Measurements from ENCODE around the gene NBEA. TPM values are rescaled to one million over a fixed set of nuclear protein-coding genes. Genes with fewer than 3 reads are reported as not detected.
"Not testable (repeated sequence)": the region's sequence is repeated elsewhere in the genome, so short reads cannot be mapped to it uniquely, and the experiment has no call there.

NBEA gene, protein sequence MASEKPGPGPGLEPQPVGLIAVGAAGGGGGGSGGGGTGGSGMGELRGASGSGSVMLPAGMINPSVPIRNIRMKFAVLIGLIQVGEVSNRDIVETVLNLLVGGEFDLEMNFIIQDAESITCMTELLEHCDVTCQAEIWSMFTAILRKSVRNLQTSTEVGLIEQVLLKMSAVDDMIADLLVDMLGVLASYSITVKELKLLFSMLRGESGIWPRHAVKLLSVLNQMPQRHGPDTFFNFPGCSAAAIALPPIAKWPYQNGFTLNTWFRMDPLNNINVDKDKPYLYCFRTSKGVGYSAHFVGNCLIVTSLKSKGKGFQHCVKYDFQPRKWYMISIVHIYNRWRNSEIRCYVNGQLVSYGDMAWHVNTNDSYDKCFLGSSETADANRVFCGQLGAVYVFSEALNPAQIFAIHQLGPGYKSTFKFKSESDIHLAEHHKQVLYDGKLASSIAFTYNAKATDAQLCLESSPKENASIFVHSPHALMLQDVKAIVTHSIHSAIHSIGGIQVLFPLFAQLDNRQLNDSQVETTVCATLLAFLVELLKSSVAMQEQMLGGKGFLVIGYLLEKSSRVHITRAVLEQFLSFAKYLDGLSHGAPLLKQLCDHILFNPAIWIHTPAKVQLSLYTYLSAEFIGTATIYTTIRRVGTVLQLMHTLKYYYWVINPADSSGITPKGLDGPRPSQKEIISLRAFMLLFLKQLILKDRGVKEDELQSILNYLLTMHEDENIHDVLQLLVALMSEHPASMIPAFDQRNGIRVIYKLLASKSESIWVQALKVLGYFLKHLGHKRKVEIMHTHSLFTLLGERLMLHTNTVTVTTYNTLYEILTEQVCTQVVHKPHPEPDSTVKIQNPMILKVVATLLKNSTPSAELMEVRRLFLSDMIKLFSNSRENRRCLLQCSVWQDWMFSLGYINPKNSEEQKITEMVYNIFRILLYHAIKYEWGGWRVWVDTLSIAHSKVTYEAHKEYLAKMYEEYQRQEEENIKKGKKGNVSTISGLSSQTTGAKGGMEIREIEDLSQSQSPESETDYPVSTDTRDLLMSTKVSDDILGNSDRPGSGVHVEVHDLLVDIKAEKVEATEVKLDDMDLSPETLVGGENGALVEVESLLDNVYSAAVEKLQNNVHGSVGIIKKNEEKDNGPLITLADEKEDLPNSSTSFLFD (N-terminal part only)
- 10 to 100 TPM in 5 of 8 experiments, 1 to 10 TPM in 3; 2.8 to 45.7 (median 31.8) TPM for total RNA-seq

DNA sequence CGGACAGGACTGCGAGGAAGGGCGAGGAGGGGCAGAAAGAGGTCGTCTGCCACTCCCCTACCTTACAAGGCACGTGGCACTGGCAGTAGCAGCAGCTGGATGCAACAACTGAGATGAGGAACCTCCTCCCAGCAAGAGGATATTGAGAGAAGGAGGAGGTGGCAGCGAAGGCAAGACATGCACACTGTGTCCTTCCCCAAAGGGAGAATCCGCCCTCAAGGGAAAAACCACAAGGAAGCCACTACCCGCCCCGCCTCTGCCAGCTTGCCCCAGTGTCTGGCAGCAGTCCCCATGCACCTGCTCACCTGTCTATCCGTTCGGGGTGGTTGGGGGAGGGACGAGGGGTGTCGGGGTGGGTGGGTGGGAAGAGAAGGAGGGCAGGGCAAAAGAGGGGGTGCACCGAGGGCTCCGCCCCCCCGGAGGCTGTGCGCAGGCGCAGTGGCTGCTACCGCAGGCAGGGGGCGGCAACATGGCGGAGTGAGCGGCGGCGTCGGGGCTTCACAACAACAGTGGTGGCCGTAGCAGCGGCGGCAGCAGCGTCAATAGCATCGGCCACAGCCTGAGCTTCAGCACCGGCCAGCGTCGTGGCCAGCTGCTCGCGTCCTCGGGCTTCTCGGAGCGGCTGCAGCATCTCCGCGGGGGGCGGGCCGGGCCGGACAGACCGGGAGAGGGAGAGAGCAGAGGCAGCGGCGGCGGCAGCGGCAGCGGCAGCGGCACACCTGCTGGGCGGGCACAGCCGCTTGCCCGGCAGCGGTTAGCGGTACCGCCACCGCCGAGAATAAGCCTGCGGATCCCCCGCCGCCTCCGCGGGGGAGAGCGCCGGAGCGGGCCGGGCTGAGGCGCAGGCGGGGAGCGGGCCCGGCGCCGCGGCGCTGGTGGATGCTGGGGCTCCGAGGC, at the start of gene NBEA:
Gene NBEA, plus strand, starts transcription at position 436 of the 897 bp plus-strand sequence. CDS start 551 bp downstream, outside the sequence.
- Histone ChIP-seq H3K27ac (peak within 1 kb of the TSS; percentile 83 to 94), H3K4me1 (replicated peaks in 1 of 2) (peaks cover 0 to 10% of the 10 kb centered on the region in 2 donors), H3K4me3 (peak within 1 kb of the TSS; percentile 74 to 100 (median 84))
- WGBS, 10 experiments = 0 to 4% methylated on average over 1 to 5 of the region's 76 CpGs; no CpG with 5 or more reads in 8 of the 10 experiments
- in situ Hi-C loops (cut with MboI; ENCODE audit: low pct_unique_long_range_greater_than_20kb in 2 of 9, low sequenced_read_pairs in 9 of 9, unreplicated experiment in 9 of 9) = no loop called here
- ATAC-seq (replicated peaks in 6 of 8) = peak; percentile 72 to 88 (median 76)

DNA sequence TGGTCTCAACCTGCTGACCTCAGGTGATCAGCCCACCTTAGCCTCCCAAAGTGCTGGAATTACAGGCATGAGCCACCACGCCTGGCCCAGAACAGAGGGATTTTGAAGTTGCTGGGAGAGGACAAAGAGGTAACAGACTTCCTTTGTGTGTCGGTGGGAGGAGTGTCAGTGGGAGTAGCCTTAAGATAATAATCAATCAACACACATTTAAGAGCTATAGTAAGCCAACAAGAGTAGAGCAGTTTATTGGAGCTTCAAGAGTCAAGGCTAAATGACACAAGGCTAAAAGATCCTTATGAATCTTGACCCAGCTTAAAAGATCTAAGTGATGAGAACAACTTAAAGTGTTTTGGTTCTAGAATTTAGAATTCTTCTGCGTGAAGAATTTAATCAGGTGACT, 47.3 kb upstream of the NBEA start:
- 51 to 92% (median 75%) methylated on average over 1 to 3 of the region's 3 CpGs; no CpG with 5 or more reads in 2 of the 10 experiments for WGBS, 10 experiments
- H3K4me1 ChIP-seq (replicated peaks in 1 of 2) = no peaks in the 10 kb centered on the region
- no peak for ATAC-seq (replicated peaks in 6 of 8)
- no peak overlapping the region for H3K4me3 ChIP-seq
- in situ Hi-C loops (cut with MboI; ENCODE audit: low pct_unique_long_range_greater_than_20kb in 2 of 9, low sequenced_read_pairs in 9 of 9, unreplicated experiment in 9 of 9) = no loop called here
- H3K27ac ChIP-seq = no peak overlapping the region

DNA sequence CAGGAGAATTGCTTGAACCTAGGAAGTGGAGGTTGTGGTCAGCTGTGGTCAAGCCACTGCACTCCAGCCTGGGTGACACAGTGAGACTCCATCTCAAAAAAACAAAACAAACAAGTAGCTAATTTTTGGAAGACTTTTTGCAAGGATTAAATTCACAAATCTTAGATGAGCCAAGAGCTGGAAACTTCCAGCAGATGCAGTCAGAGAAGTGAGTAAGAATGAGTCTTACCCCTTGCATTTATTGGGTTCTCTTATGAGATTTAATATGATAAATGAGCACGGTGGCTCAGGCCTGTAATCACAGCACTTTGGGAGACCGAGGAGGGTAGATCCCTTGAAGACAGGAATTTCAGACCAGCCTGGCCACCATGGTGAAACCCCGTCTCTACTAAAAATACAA, 44.9 kb upstream of the NBEA start:
- Histone ChIP-seq H3K27ac (no peak overlapping the region), H3K4me1 (replicated peaks in 1 of 2) (no peaks in the 10 kb centered on the region), H3K4me3 (no peak overlapping the region)
- 37 to 100% (median 80%) methylated on average over 1 to 3 of the region's 3 CpGs; no CpG with 5 or more reads in 3 of the 10 experiments for WGBS, 10 experiments
- no peak for ATAC-seq (replicated peaks in 6 of 8)
- in situ Hi-C loops (cut with MboI; ENCODE audit: low pct_unique_long_range_greater_than_20kb in 2 of 9, low sequenced_read_pairs in 9 of 9, unreplicated experiment in 9 of 9) = no loop called here

DNA sequence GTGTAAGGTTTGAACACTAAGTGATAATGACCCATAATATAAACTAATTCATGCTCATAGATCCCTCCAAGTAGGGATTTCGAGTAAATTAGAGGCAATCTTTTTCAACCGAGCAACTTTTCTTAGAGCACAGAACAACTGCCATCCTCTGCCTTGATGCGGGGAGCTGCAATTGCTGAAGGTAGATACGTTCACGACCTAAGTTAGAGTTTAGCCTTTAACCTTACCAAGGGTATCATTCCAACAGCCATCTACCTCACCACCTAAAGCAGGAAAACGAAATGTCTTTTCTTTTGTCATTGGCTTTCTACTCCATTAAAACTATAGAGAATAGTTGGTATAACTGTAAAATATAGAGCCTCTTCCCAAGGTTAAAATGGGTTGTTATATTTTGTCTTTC, 42.2 kb upstream of the NBEA start:
- WGBS, 10 experiments = 0 to 63% (median 37%) methylated on average over 1 to 6 of the region's 6 CpGs
- Histone ChIP-seq H3K4me3 (no peak overlapping the region), H3K27ac (no peak overlapping the region)

GRCh38 chr13:34900288-34900739, 41.8 kb upstream of the NBEA start:
- Histone ChIP-seq H3K27ac (no peak overlapping the region), H3K4me3 (no peak overlapping the region), H3K4me1 (replicated peaks in 1 of 2) (no peaks in the 10 kb centered on the region)
- WGBS, 10 experiments = 0 to 76% (median 36%) methylated on average over 1 to 2 of the region's 2 CpGs
- no peak for ATAC-seq (replicated peaks in 6 of 8)
- in situ Hi-C loops (cut with MboI; ENCODE audit: low pct_unique_long_range_greater_than_20kb in 2 of 9, low sequenced_read_pairs in 9 of 9, unreplicated experiment in 9 of 9) = no loop called here

More for the DNA sequence above, 42.2 kb upstream of the NBEA start:
- H3K4me1 ChIP-seq (replicated peaks in 1 of 2) = no peaks in the 10 kb centered on the region
- in situ Hi-C loops (cut with MboI; ENCODE audit: low pct_unique_long_range_greater_than_20kb in 2 of 9, low sequenced_read_pairs in 9 of 9, unreplicated experiment in 9 of 9) = no loop called here
- ATAC-seq (replicated peaks in 6 of 8) = no peak

- in situ Hi-C loops (cut with MboI; ENCODE audit: low pct_unique_long_range_greater_than_20kb in 2 of 9, low sequenced_read_pairs in 9 of 9, unreplicated experiment in 9 of 9) = no loop called here
- ATAC-seq (replicated peaks in 6 of 8) = no peak
- Histone ChIP-seq H3K4me3 (no peak overlapping the region), H3K4me1 (replicated peaks in 1 of 2) (no peaks in the 10 kb centered on the region), H3K27ac (no peak overlapping the region)
- 0 to 90% (median 78%) methylated on average over 1 to 5 of the region's 5 CpGs; no CpG with 5 or more reads in 2 of the 10 experiments for WGBS, 10 experiments
Observed at GRCh38 chr13:34901572-34901971, 40.5 kb upstream of the NBEA start.

GRCh38 chr13:34911159-34911558, 30.9 kb upstream of the NBEA start:
- in situ Hi-C loops (cut with MboI; ENCODE audit: low pct_unique_long_range_greater_than_20kb in 2 of 9, low sequenced_read_pairs in 9 of 9, unreplicated experiment in 9 of 9) = no loop called here
- 0 to 100% (median 80%) methylated on average over 1 to 2 of the region's 2 CpGs; no CpG with 5 or more reads in 1 of the 10 experiments for WGBS, 10 experiments
- no peak overlapping the region for H3K27ac ChIP-seq
- H3K4me3 ChIP-seq = no peak overlapping the region
- H3K4me1 ChIP-seq (replicated peaks in 1 of 2) = peaks cover 0 to 11% of the 10 kb centered on the region in 2 donors
- no peak for ATAC-seq (replicated peaks in 6 of 8)

- WGBS, 10 experiments = 8 to 78% (median 49%) methylated on average over 2 to 6 of the region's 6 CpGs; no CpG with 5 or more reads in 3 of the 10 experiments
Observed at GRCh38 chr13:34913040-34913439, 29.0 kb upstream of the NBEA start.

DNA sequence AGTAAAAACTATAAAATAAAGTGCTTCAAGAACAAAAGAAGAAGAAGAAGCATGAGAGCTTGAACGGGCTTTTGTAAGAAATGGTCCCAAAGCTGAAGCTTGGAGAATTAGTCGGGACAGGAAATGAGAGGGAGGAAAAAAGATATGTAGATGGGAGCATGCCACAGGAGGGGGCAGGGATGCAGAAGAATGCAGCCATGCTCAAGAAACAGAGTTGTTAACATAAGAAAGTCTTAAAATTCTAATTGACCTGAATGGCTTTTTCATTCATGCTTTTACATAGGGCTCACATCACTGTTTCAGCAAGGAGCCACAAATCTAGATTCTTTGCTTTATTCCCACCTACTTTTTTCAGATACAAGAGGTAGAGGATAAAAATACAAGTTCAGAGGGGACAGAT, 27.7 kb upstream of the NBEA start:
- 0 to 17% (median 4%) methylated on average over 1 to 2 of the region's 2 CpGs; no CpG with 5 or more reads in 2 of the 10 experiments for WGBS, 10 experiments
- Histone ChIP-seq H3K4me1 (replicated peaks in 1 of 2) (peaks cover 0 to 11% of the 10 kb centered on the region in 2 donors), H3K4me3 (no peak overlapping the region), H3K27ac (no peak overlapping the region)
- in situ Hi-C loops (cut with MboI; ENCODE audit: low pct_unique_long_range_greater_than_20kb in 2 of 9, low sequenced_read_pairs in 9 of 9, unreplicated experiment in 9 of 9) = no loop called here
- peak in 2 of 8 experiments; percentile 62 to 71 for ATAC-seq (replicated peaks in 6 of 8)

More at GRCh38 chr13:34913040-34913439, 29.0 kb upstream of the NBEA start:
- in situ Hi-C loops (cut with MboI; ENCODE audit: low pct_unique_long_range_greater_than_20kb in 2 of 9, low sequenced_read_pairs in 9 of 9, unreplicated experiment in 9 of 9) = no loop called here
- Histone ChIP-seq H3K4me3 (no peak overlapping the region), H3K27ac (no peak overlapping the region), H3K4me1 (replicated peaks in 1 of 2) (peaks cover 0 to 11% of the 10 kb centered on the region in 2 donors)
- ATAC-seq (replicated peaks in 6 of 8) = peak in 5 of 8 experiments; percentile 19 to 56 (median 34)

GRCh38 chr13:34926508-34926907, 15.6 kb upstream of the NBEA start:
- Histone ChIP-seq H3K27ac (no peak overlapping the region), H3K4me3 (no peak overlapping the region), H3K4me1 (replicated peaks in 1 of 2) (no peaks in the 10 kb centered on the region)
- in situ Hi-C loops (cut with MboI; ENCODE audit: low pct_unique_long_range_greater_than_20kb in 2 of 9, low sequenced_read_pairs in 9 of 9, unreplicated experiment in 9 of 9) = no loop called here
- ATAC-seq (replicated peaks in 6 of 8) = no peak
- WGBS, 10 experiments = 0 to 100% (median 94%) methylated on average over 1 of the region's 1 CpG; no CpG with 5 or more reads in 3 of the 10 experiments

DNA sequence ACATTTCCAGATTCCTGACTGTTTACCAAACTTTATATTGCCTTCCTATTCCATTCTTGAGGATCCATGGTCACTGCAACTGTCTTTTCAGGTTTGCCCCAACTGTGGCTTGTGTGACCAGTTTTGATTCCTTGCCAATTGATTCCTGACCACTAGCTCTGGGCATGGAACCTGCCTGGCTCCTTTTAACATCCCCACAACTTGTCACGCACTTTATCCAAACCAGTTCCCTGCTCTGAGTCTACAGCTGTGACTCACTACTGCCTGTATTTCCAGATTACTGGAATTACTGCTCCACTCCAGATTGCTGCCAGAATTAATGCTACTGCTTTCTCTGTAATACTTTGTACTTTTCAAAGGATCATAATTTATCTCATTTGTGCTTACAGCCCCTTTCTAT, 13.4 kb upstream of the NBEA start:
- 0 to 83% (median 67%) methylated on average over 1 of the region's 1 CpG; no CpG with 5 or more reads in 5 of the 10 experiments for WGBS, 10 experiments
- ATAC-seq (replicated peaks in 6 of 8); in situ Hi-C loops (cut with MboI; ENCODE audit: low pct_unique_long_range_greater_than_20kb in 2 of 9, low sequenced_read_pairs in 9 of 9, unreplicated experiment in 9 of 9); H3K4me3 ChIP-seq; H3K27ac ChIP-seq; H3K4me1 ChIP-seq (replicated peaks in 1 of 2): not testable (repeated sequence)

DNA sequence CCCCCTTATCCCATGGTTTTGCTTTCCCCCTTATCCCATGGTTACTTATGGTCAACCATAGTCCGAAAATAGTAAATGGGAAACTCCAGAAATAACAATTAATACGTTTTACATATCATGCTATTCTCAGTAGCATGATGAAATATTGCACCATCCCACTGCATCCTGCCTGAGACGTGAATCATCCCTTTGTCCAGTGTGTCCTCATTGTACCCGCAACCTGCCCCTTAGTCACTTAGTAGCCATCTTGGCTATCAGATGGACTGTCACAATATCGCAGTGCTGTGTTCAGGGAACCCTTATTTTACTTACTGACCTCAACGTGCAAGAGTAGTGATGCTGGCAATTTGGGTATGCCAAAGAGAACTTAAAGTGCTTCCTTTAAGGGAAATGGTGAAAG, 10.5 kb upstream of the NBEA start:
- H3K4me3 ChIP-seq = no peak overlapping the region
- no peaks in the 10 kb centered on the region for H3K4me1 ChIP-seq (replicated peaks in 1 of 2)
- 0 to 93% (median 78%) methylated on average over 1 to 6 of the region's 6 CpGs for WGBS, 10 experiments
- in situ Hi-C loops (cut with MboI; ENCODE audit: low pct_unique_long_range_greater_than_20kb in 2 of 9, low sequenced_read_pairs in 9 of 9, unreplicated experiment in 9 of 9) = no loop called here
- H3K27ac ChIP-seq = no peak overlapping the region
- ATAC-seq (replicated peaks in 6 of 8) = peak in 2 of 8 experiments; percentile 34 to 65

Measured in motor neuron (in vitro differentiated cells).